Activated CD8-positive, alpha-beta T cell treated with anti-CD3 and anti-CD28 coated beads for 36 hours (primary cell): Measurements from ENCODE around the gene REN. TPM values are rescaled to one million over a fixed set of nuclear protein-coding genes. Genes with fewer than 3 reads are reported as not detected.

Experiments
- ATAC-seq: fragments of 200-7000 bp; cut with Tn5 transposase; one replicate; pipeline ENCODE4 v1.10.0; 2021; ENCODE audit warnings: mild to moderate bottlenecking, moderate library complexity
- CTCF ChIA-PET: fragments of 350-600 bp; sonication (Branson Sonifier 250); formaldehyde crosslinking; loops from one replicate; lab custom pipeline; 2021; ENCODE audit warnings: antibody characterized with exemption; lab: Charles Lee
- POLR2A ChIA-PET: fragments of 350-600 bp; sonication (Branson Sonifier 250); formaldehyde crosslinking; loops from one replicate; lab custom pipeline; 2021; ENCODE audit warnings: antibody characterized with exemption; lab: Charles Lee
- DNase-seq: peaks from one replicate; pipeline ENCODE4 v3.0.0-alpha.2; 2020
- H3K27ac Mint-ChIP-seq: one replicate; pipeline ENCODE4 v1.8.0; 2021; ENCODE audit warnings: mild to moderate bottlenecking, mixed read lengths
- H3K27me3 Mint-ChIP-seq: one replicate; pipeline ENCODE4 v1.8.0; 2021; ENCODE audit warnings: mixed read lengths
- H3K36me3 Mint-ChIP-seq: one replicate; pipeline ENCODE4 v1.8.0; 2021; ENCODE audit warnings: low read depth, mixed read lengths
- H3K4me1 Mint-ChIP-seq: one replicate; pipeline ENCODE4 v1.8.0; 2021; ENCODE audit warnings: low read depth, mixed read lengths
- H3K4me3 Mint-ChIP-seq: one replicate; pipeline ENCODE4 v1.8.0; 2021; ENCODE audit warnings: mild to moderate bottlenecking, moderate library complexity, mixed read lengths
- H3K9me3 Mint-ChIP-seq: one replicate; pipeline ENCODE4 v1.8.0; 2021; ENCODE audit warnings: mixed read lengths
- intact Hi-C: fragments of 100-400 bp; cut with micrococcal nuclease; formaldehyde crosslinking; loops from one replicate; pipeline ENCODE4 v1.10.0; 2022
- total RNA-seq, 2 experiments: library from RNA; stranded (reverse); gene quantifications; one replicate each; pipeline ENCODE4 v1.2.3, GENCODE V29; 2021
- TF ChIP-seq, protein P1 (sequence below): fragments of 200-600 bp; IDR thresholded peaks from one replicate; pipeline ENCODE4 v1.8.0; 2022; ENCODE audit warnings: antibody characterized with exemption, mild to moderate bottlenecking

Gene REN
- total RNA-seq, 2 experiments from 2014 or later = not detected

DNA sequence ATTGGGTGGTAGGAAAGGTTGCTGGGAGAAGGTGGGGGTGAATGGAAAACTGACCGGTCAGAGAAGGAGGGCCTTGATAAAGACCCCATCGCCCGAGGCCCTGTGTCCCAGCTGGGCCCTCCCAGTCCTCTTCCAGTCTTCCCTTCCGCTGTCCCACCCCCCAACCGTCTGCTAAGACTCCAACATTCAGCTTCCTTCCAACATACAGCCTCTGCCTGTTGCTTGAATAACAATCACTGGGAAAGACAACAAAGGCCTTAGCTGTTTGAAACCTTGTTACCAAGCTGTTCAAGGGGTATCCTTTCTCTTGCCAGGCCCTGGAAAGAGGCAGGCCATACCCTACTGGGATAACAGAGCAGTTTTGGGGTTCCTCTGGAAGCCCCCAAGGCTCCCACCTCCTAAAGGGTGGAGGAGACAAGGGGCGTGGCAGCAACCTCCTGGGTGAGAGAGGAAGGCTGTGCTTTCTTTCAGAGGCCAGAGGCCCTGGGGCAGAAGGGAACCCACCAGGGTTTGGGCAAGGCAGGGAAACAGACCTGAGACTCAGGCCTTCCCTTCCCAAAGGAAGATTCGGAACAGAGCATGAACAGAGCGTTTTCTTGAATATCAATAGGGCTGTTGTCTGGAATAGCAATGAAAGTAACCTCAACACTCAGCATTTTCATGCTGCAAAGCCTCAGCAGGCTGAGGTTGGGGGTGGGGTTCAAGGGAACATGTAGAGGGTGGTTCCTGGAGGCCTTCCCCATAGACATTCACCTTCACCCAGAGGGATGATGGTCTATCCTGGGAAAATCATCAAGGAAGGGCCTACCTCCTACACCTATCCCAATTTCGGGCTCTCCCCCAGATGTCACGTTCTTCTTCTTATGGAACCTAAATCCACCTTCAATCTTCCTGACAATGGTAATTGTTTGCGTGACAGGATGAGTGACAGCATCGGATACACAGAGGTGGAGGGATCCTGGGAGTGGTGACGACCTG lies 18.4 kb downstream of the REN start:
- no peak for ATAC-seq
- TF ChIP-seq, protein P1, sequence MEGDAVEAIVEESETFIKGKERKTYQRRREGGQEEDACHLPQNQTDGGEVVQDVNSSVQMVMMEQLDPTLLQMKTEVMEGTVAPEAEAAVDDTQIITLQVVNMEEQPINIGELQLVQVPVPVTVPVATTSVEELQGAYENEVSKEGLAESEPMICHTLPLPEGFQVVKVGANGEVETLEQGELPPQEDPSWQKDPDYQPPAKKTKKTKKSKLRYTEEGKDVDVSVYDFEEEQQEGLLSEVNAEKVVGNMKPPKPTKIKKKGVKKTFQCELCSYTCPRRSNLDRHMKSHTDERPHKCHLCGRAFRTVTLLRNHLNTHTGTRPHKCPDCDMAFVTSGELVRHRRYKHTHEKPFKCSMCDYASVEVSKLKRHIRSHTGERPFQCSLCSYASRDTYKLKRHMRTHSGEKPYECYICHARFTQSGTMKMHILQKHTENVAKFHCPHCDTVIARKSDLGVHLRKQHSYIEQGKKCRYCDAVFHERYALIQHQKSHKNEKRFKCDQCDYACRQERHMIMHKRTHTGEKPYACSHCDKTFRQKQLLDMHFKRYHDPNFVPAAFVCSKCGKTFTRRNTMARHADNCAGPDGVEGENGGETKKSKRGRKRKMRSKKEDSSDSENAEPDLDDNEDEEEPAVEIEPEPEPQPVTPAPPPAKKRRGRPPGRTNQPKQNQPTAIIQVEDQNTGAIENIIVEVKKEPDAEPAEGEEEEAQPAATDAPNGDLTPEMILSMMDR = no peak
- ChIA-PET POLR2A (interaction anchor here (0.5 kb wide), 1 partner anchor 191 kb away, joined by 3 read pairs; no protein-coding TSS in a partner anchor), CTCF (no interaction called here)
- intact Hi-C loops = no loop called here
- Mint-ChIP-seq H3K27me3 (no peaks in the 10 kb centered on the region), H3K36me3 (no peaks in the 10 kb centered on the region), H3K9me3 (no peaks in the 10 kb centered on the region), H3K27ac (no peak overlapping the region), H3K4me3 (no peak overlapping the region), H3K4me1 (peaks cover 3% of the 10 kb centered on the region)
- no peak for DNase-seq

DNA sequence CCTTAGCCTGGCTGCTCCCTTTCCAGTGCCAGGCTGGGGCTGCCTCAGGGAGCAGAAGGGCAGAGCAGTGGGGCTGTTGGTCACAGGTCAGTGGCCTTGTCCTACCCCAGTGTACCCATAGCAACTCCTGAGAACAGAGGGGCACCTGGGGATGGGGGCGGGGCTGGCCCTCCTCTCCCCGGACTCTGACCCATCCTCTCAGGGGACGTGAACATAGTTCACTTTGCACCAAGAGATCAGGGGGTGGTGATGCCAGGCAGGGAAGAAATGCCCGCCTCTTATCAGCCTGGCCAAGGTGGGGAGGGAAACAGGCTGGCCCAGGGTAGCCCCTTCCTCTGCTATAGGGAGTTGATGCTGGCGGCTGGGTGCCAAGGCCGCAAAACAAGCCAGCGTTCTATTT lies 19.2 kb downstream of the REN start:
- CTCF ChIA-PET = no interaction called here
- no peak for DNase-seq

DNA sequence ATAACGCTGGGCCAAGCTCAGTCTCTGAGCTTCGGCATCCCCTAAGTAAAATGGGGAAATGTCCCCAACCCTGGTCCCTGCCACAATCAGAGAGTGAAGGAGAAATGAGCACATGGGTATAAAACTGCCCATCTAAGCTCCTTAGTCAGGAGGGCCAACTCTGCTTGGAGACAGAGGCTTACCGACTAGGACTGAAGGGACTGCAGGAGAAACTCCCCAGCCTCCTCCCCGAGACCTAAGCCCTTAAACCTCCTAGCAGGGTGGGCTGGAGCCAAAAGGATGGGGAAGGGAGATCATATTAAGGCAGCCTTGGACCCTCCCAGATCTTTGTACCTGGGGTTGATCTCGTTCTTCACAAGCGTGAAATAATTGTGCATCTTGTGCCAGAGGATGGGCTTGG lies 19.8 kb downstream of the REN start:
- TF ChIP-seq, protein P1 = no peak
- Mint-ChIP-seq H3K27ac (no peak overlapping the region), H3K27me3 (no peaks in the 10 kb centered on the region), H3K4me3 (no peak overlapping the region), H3K4me1 (no peaks in the 10 kb centered on the region), H3K9me3 (no peaks in the 10 kb centered on the region), H3K36me3 (no peaks in the 10 kb centered on the region)
- ChIA-PET POLR2A (no interaction called here), CTCF (interaction anchor here (4.3 kb wide), 1 partner anchor 18 kb away, joined by 20 read pairs; no protein-coding TSS in a partner anchor)
- no peak for ATAC-seq
- no peak for DNase-seq
- intact Hi-C loops = no loop called here

More for the DNA sequence above, 19.2 kb downstream of the REN start:
- TF ChIP-seq, protein P1 = no peak
- POLR2A ChIA-PET = no interaction called here
- ATAC-seq = no peak
- intact Hi-C loops = no loop called here
- H3K36me3 Mint-ChIP-seq = no peaks in the 10 kb centered on the region
- no peaks in the 10 kb centered on the region for H3K4me1 Mint-ChIP-seq
- no peaks in the 10 kb centered on the region for H3K27me3 Mint-ChIP-seq
- H3K9me3 Mint-ChIP-seq = no peaks in the 10 kb centered on the region
- H3K4me3 Mint-ChIP-seq = no peak overlapping the region
- no peak overlapping the region for H3K27ac Mint-ChIP-seq

DNA sequence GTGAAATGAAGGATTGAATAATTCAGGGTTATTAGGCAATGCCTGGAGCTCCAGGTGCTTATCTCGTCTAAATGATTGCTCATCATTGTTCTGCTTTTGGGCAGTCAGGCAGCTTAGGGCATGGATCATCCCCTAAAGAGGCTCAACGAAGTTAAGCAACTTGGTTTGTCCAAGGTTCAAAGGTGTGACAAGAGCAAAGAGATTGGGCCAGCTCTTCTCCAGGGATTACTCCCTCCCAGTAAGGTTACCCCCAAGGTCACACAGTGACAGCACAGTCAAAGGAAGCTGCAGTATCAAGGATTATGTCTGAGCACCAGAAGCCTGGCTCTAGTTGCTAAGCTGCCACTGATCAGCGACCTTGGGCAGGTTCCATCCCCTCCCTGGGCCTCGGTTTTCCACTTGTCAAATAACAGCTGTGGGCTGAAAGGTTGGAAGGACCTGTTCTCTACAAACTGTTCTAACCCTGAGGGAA lies 21.1 kb downstream of the REN start:
- ChIA-PET CTCF (interaction anchor here (0.7 to 4.3 kb wide), 2 partner anchors 17 kb away, joined by 3 to 20 read pairs; no protein-coding TSS in a partner anchor), POLR2A (no interaction called here)
- ATAC-seq = no peak
- no peak for DNase-seq
- H3K36me3 Mint-ChIP-seq = no peaks in the 10 kb centered on the region
- H3K4me1 Mint-ChIP-seq = no peaks in the 10 kb centered on the region
- no peaks in the 10 kb centered on the region for H3K9me3 Mint-ChIP-seq
- no peak overlapping the region for H3K27ac Mint-ChIP-seq
- intact Hi-C loops = no loop called here
- H3K27me3 Mint-ChIP-seq = no peaks in the 10 kb centered on the region
- TF ChIP-seq, protein P1 = no peak
- H3K4me3 Mint-ChIP-seq = no peak overlapping the region
